Measurements from ENCODE around the gene PCMTD2.

GRCh38 chr20:64255361-64256281 lies at the start of gene PCMTD2:
- TF ChIP-seq, protein P1, sequence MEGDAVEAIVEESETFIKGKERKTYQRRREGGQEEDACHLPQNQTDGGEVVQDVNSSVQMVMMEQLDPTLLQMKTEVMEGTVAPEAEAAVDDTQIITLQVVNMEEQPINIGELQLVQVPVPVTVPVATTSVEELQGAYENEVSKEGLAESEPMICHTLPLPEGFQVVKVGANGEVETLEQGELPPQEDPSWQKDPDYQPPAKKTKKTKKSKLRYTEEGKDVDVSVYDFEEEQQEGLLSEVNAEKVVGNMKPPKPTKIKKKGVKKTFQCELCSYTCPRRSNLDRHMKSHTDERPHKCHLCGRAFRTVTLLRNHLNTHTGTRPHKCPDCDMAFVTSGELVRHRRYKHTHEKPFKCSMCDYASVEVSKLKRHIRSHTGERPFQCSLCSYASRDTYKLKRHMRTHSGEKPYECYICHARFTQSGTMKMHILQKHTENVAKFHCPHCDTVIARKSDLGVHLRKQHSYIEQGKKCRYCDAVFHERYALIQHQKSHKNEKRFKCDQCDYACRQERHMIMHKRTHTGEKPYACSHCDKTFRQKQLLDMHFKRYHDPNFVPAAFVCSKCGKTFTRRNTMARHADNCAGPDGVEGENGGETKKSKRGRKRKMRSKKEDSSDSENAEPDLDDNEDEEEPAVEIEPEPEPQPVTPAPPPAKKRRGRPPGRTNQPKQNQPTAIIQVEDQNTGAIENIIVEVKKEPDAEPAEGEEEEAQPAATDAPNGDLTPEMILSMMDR (conservative IDR thresholded peaks at IDR 0.05; ENCODE audit: low read depth, low read length), result no peak
- TF ChIP-seq EZH2 (IDR thresholded peaks at IDR 0.05; ENCODE audit: low read length, unreplicated experiment) (no peak), EZH2phosphoT487 (IDR thresholded peaks at IDR 0.05; ENCODE audit: borderline replicate concordance, low read length) (no peak)
